ENCODE data around the gene KRTAP21-2. TPM values are rescaled to one million over a fixed set of nuclear protein-coding genes. Genes with fewer than 3 reads are reported as not detected.
"Not testable (repeated sequence)": the region's sequence is repeated elsewhere in the genome, so short reads cannot be mapped to it uniquely, and the experiment has no call there.

KRTAP21-2 gene
- total RNA-seq (2014; rRNA removed; shearing (Covaris generic)) = not detected in 2 replicates

DNA sequence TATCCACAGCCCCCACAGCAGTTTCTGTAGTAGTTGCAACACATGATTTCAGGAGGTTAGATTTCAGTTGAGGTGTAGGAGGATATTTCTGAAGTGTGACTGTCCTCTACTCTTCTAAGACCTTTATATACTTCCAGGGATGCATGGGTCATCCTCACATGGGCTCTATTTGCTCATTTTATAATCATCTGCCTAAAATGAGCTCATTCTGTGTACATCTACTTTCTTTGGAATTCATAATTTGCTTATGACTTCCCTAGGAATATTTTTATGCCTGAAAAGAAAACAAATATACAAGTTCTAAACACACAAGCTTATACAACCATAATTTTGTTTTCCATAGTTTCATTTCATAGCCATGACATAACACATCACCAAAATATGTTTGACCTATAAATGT, at the start of gene KRTAP21-2:
KRTAP21-2 (minus strand) TSS at position 101 of the 400 bp plus-strand sequence; CDS start at position 44, 57 bp downstream.
- no peak for DNase-seq (ENCODE audit: low read depth)

DNA sequence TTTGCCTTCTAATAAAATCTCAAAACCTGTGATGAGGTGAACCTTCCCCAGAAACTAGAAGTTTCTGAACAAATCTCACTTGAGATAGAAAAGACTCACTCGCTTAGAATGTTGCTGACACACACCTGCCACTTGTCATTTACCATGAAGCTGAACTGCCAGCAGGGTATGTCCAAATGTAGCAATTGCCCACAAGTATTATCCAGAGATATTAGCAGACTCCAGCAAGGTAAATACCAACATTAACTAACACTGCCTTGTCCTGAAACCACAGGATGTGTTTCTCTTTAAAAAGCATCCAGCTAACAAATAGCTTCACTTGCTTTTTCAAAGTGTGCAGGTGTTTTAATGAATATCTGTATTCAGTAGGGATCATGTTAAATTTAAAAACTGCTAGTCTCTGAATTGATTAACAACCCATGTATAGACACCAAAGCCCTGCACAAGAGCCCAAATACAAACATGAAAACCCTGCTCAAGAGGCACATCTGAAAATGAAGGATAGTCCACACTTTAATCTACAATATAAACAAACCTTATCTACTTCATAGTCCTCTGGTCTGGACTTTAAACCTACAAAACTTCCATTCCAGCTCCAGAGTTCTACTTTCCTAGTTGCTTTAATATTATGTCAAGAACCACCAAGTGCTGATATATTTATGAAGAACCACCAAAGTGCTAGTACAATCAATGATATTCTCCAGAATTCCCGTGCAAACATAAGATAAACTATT, 46.7 kb upstream of the KRTAP21-2 start:
- no peak for DNase-seq (ENCODE audit: low read depth)

DNA sequence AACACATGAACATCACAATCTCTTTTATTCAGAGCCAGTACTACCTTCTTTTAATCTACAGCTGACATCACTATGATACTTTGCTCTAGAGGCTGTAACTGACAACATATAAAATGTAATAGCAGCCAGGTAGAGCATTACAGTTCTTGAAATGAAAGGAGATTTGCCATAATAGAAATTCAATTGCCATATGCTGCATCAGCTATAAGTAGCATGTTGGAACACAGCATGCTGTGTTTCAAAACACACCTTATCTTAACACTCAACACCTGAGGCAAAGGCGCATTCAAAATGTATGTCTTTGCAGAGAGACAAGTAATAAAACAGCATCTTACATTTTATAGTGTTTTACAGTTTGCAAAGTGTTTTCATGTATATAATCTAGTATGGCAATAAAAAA, 32.2 kb upstream of the KRTAP21-2 start:
- DNase-seq (ENCODE audit: low read depth) = no peak

DNA sequence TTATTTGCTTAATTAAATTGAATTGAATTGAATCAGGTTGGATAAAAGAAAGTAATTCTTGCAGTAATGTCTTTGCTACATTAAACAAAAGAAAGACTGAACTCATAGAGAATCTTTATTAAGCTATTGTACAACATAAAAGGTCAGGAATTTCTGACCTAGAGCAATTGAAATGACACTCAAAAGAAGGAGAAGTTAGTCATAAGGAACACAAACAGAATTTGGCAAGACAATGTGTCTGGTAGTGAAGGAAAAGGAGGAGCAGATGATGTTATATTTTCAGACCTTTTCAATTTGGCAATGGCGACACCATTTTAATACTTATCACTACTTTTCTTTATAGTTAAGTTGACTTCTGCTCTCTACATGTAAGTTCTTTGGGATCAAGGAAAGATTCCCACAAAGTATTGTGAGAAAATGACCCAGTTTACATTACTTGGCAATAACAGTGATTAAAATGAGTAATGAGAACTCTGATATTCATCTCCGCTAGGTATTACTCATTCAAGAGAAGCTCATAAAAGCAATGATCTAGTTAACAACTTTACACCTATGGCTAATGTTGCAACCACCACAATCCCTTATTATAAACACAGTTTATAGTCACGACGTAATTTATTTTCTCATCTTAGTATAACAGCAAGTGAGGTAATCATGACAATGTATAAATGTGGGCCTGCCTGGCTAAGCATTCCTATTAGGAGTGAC, 22.8 kb upstream of the KRTAP21-2 start:
- DNase-seq (ENCODE audit: low read depth) = no peak

DNA sequence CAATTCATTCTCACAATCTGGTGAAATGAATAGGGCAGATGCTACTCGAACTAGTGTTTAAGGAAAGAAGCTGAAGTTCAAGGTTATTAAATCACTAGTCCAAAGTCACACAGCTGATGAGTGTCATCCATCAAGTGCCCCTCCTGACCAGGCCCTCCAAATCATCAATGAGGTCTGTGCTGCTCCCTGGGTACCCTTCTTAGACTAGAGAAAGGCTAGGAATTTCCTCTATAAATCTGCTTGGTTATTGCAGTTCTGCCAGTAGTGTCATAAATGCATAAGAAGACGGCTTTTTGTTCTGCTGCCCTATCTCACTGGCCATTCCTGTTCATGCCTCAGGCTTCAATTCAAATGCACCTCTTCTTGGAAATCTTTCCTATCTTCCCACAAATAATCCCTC, 13.7 kb upstream of the KRTAP21-2 start:
- DNase-seq (ENCODE audit: low read depth) = no peak

DNA sequence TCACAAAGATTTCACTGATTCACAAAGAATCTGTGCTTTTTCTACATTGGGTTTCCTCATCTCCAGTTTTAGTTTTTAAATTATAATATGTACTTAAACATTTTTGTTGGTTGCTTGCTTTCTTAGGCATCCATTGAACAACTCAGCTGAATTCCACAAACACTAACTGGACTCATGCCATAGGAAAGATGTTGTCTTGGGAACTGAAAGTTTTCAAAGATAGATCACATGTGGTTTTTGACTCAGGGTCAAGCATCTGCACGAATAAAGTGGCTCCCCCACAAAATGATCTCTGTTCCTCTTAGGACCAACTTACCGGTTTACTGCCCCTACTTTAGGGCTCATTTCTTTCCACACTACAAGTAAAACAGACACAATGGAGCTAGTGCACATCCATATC, 11.2 kb upstream of the KRTAP21-2 start:
- no peak for DNase-seq (ENCODE audit: low read depth)

DNA sequence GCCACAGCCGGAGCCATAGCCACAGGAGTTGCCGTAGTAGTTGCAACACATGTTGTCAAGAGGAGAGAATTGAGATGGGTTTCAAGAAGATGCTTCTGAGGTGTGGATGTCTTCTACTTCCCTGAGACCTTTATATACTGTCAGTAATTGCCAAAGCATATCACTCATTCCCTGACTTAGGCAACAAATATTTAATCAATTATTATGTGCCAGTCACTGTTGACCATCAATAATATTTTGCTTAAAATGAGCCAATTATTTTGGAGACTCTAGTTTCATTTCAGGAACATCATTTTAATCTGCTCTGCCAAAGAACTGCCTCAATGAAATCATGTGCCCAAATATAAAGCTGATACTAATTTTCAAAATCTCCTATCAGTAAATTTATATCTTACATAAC, 8.3 kb upstream of the KRTAP21-2 start, which contains the start of gene KRTAP21-1:
KRTAP21-1 (minus strand) TSS at position 101 of the 400 bp plus-strand sequence; CDS start at position 51, 50 bp downstream.
- not testable (repeated sequence) for DNase-seq (ENCODE audit: low read depth)

DNA sequence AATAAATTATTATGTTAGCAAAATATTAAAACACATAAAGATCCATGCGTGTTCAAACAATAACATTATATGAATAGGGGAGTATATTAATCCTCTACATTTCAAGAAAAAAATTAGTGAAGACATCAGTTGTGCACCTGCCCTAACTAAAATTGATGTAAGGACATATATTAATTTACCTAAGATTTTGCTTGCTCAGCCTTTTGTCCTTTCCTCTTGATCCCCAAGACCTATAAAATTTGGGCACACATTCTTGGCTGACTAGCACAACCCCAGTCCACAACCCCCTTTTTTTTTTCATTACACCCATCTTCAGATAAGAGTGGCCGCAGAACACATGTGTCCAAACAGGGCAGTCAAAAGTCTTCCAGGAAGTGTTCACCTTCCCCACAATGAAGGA, 6.6 kb downstream of the KRTAP21-2 start:
- DNase-seq (ENCODE audit: low read depth) = no peak

DNA sequence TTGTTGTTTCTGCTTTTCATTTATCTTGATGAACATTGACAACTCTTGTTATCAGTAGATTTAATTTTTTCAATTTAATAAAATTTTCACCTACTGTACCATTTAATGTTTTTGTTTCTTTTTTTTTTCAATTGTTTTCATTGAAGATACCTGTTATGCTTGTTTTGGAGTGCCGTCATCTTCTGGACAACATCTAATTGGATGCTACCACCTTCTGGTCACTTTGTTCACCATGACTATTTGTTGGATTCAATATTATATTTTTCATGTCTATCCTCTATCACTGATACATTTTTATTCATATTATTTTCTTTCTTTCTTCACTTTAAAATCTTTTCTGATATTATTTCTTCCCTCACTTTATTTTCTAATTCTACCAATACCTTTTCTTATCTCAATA, 14.0 kb downstream of the KRTAP21-2 start:
- DNase-seq (ENCODE audit: low read depth) = no peak

DNA sequence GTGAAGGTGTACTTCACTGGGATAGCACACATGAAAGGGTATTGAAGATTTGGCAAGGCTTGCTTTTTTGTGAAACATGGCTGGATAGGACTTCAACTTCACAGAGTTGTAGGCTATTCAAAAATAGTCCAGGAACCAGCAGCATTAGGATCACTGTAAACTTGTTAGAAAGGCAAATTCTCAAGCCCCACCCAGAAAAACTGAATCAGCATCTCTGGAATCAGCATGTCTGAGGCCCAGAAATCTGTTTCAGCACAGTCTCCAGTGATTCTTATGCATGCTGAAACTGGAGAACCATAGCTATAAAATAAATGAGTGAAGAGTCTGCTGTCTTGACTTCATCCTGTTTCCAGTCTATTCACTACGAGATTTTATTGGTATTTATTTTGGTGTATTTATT, 20.3 kb downstream of the KRTAP21-2 start:
- DNase-seq (ENCODE audit: low read depth) = no peak

DNA sequence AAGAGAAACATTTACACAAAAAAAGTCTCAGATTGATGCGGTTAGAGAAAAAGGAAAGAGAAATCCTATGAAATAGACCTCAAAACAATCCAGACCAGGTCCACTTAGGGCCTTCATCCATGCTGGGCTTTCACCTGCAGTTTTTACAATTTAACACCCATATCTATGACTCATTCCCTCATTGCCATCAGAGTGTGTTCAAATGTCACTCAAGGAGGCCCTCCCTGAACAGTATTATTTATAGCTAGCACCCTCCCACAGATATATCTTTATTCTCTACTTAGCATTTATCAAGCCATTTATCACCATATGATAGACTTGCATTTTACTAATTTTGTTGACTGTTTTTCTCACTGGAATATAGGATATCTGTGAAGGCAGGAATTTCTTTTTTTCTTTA, 27.7 kb downstream of the KRTAP21-2 start:
- DNase-seq (ENCODE audit: low read depth) = peak; percentile 34

DNA sequence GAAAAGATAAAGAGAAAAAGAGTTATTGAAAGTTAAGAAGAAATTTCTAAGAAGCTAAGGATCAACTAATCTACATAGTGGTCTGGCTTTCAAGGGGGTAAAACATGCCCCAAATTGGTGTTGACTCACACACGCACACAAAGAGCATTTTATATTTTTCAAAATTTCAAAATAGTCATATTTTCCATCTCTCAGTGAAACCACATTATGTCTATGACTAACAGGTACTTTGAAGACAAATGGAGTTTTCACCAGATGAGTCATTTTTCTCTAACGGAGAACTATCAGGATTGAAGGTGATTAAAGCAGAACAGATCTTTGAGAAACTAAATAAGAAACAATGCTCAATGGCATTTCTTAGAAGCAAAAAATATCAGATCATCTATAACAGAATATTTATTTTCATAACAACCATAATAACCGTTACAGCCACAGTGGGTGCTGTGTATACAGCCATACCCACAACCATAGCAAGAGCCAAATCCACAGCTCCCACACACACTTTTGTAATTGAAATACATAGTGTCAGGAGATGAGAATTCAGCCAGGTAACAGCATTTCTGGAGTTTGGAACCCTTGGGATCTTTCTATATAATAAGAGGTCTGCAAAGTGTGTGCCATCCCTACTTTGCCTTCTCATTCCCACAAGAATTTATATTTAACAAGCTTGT, 28.7 kb downstream of the KRTAP21-2 start, which contains the start of gene KRTAP21-3:
KRTAP21-3 (minus strand) TSS at position 539 of the 671 bp plus-strand sequence; CDS start at position 521, 18 bp downstream.
- peak; percentile 65 for DNase-seq (ENCODE audit: low read depth)

DNA sequence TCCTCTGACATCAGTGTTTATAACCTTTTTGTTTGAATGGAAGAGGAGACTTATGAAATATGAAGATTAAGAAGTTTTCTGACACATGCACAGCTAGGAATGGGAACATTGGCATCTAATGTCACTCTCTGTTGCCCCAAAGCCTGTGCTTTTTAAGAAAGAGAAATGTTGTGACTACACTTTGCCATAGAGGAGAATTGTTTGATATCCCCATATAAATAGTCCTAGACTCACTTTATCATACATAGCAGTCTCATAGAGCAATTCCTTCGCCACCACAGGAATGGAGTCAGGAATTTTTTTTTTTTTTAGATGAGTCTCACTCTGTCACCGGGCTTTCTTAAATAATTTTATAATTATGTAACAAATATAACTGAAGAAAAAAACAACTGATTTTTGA, 30.0 kb downstream of the KRTAP21-2 start:
- peak; percentile 35 for DNase-seq (ENCODE audit: low read depth)

DNA sequence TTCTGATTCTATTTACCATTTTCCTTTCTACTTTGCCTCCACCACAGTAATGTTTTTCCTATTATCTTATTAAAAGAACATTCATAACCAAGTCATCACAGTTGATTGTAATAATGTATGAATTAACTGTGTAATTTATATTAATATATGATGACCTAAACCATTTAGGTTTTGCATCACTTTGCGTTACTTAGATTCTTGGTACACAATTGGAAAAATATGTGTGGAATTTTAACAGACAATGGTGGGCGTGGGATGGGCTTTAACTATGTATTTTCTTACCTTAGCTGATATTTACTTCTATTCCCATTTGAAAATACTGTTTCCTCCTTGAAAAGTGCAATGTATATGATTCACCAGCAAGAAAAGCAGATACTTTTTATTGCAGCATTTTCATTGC, 32.1 kb downstream of the KRTAP21-2 start:
- no peak for DNase-seq (ENCODE audit: low read depth)

DNA sequence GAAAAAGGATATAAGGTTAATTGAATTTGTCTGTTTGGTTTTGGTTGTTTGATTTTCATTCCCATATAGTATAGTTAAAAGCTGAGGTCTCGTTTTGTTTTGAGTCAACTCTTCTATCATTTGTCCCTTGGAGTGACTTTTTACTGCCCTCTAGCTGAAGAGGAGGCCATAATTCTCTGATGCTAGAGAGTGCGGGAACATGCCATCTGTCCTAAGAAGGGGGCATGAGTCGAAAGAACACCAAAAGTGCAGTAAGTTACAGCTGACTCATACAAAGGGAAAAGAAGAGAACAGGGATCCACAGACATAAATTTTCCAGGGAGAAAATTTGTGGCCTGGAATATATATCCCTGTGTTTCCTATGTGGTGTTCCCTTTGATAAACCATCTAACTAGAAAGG, 32.6 kb downstream of the KRTAP21-2 start:
- no peak for DNase-seq (ENCODE audit: low read depth)

DNA sequence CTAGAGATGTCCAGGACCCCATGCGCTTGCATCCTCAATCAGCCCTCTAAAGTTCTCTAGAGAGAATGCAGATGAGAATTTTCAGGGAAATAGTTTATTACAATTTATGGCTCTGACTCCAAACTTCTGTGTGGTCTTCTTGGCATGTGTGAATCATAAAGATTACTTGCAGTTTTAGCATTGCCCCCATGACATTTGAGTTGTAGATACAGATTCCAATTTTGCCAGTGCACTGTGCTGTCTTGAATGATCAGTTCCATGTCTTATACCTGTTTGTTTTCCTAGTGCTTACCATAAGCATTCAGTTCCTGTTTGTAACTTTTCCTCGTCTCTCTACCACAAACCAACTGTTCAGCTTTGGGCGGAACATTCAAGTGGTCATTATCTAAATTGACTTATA, 33.3 kb downstream of the KRTAP21-2 start:
- peak; percentile 30 for DNase-seq (ENCODE audit: low read depth)

DNA sequence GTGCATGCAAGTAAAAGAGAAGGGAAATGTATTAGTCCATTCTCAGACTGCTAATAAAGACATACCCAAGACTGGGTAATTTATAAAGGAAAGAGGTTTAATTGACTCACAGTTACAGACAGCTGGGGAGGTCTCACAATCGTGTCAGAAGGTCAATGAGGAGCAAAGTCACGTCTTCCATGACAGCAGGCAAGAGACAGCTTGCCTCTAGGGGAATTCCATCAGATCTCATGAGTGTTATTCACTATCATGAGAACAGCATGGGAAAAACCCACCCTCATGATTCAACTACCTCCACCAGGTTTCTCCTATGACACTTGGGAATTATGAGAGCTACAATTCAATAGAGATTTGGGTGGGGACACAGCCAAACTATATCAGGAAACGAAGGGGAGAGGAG, 36.6 kb downstream of the KRTAP21-2 start:
- DNase-seq (ENCODE audit: low read depth) = peak; percentile 9

DNA sequence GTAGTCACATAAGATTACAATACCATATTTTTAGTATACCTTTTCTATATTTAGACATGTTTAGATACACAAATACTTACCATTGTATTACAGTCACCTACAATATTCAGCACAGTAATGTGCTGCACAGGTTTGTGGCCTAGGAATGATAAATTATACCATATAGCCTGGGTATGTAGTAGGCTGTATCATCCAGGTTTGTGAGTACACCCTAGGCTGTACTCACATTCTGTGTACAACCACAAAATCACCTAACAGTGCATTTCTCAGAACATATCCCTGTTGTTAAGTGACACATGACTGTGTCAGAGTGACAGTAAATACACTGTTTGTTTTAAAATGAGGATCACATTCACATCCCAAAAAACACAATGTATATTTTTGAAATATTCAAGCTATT, 39.6 kb downstream of the KRTAP21-2 start:
- no peak for DNase-seq (ENCODE audit: low read depth)

Data from M059J (cell line).